K562 (cell line): Measurements from ENCODE around the gene PHF21A. TPM values are rescaled to one million over a fixed set of nuclear protein-coding genes. Genes with fewer than 3 reads are reported as not detected.
A peak's percentile ranks its signal among the peaks of the same experiment; 100 is the strongest.

Source experiments
- ATAC-seq: fragments of 200-7000 bp; cut with Tn5 transposase; 3 replicates; pipeline ENCODE4 v1.9.1; 2020; ENCODE audit warnings: moderate library complexity
- BruUV-seq: library from RNA; stranded (reverse); fragments of 400-500 nt; replicated peaks from 2 replicates; lab custom pipeline; 2021; lab: Mats Ljungman, UMichigan
- CTCF ChIA-PET: fragments of 300-600 bp; formaldehyde crosslinking; extraction: SDS; loops from one replicate; lab custom pipeline; 2021; ENCODE audit warnings: low intra/inter-chr PET ratio; lab: Yijun Ruan, JAX
- POLR2A ChIA-PET: fragments of 300-600, 350-650 bp; sonication (Branson Sonifier 250); formaldehyde crosslinking; extraction: SDS; loops from one replicate; lab custom pipeline; 2021; ENCODE audit warnings: antibody characterized with exemption, inconsistent platforms; lab: Yijun Ruan, JAX
- DNase-seq, 4 experiments: peaks; one replicate each; pipeline versions ENCODE4 v3.0.0 to v3.0.0-alpha.2; 2011 to 2018; ENCODE audit warnings: low spot score in 3 of 4, mixed read lengths in 3 of 4; ENCODE audit errors: extremely low read depth in 1 of 4
- FAIRE-seq: peaks from 2 replicates; lab custom pipeline; 2011; peaks lifted over from hg19 to GRCh38; lab: Jason Lieb, UNC
- H2AFZ ChIP-seq: 2 replicates; pipeline ENCODE4 v1.6.0; 2011; ENCODE audit warnings: low read depth, low read length, control low read depth, inconsistent platforms
- H3K27ac ChIP-seq: fragments of 200-600 bp; 3 replicates; pipeline ENCODE4 v1.8.0; 2011; ENCODE audit warnings: low read depth, mild to moderate bottlenecking, control low read depth, inconsistent platforms, low read length, moderate library complexity, mixed read lengths; ENCODE audit errors: extremely low read depth
- H3K27me3 ChIP-seq, 2 experiments: fragments of 300-600 bp in 1 of 2; 2 replicates in 1 of 2; 3 replicates in 1 of 2; pipeline versions ENCODE4 v1.6.0 to v1.8.0; 2011; ENCODE audit warnings: inconsistent platforms in 2 of 2, low read length in 2 of 2, mild to moderate bottlenecking in 1 of 2, mixed read lengths in 1 of 2, moderate library complexity in 1 of 2; ENCODE audit not compliant: control insufficient read depth in 2 of 2, insufficient read depth in 2 of 2
- H3K36me3 ChIP-seq: fragments of 300-600 bp; 3 replicates; pipeline ENCODE4 v1.8.0; 2011; ENCODE audit warnings: mild to moderate bottlenecking, low read length, inconsistent platforms; ENCODE audit not compliant: control insufficient read depth, insufficient read depth
- H3K4me1 ChIP-seq, 2 experiments: fragments of 200-600 bp in 1 of 2; replicated peaks in 1 of 2; 2 replicates in 1 of 2; 3 replicates in 1 of 2; pipeline versions ENCODE4 v1.5.1 to v1.8.0; 2011; ENCODE audit warnings: inconsistent platforms in 2 of 2, low read length in 2 of 2, mild to moderate bottlenecking in 1 of 2, mixed read lengths in 1 of 2, moderate library complexity in 1 of 2; ENCODE audit not compliant: control insufficient read depth in 2 of 2, insufficient read depth in 2 of 2
- H3K4me2 ChIP-seq: 2 replicates; pipeline ENCODE4 v1.6.1; 2011; ENCODE audit warnings: low read length, control low read depth, inconsistent platforms, mixed read lengths; ENCODE audit not compliant: insufficient read depth
- H3K4me3 ChIP-seq: fragments of 200-600 bp; sonication (generic), shearing (Covaris generic); 2 replicates; pipeline ENCODE4 v1.5.1; 2016; ENCODE audit warnings: control low read depth, inconsistent platforms
- H3K79me2 ChIP-seq: fragments of 200-600 bp; 3 replicates; pipeline ENCODE4 v1.8.0; 2011; ENCODE audit warnings: low read length, inconsistent platforms; ENCODE audit not compliant: control insufficient read depth, insufficient read depth
- H3K9ac ChIP-seq, 2 experiments: 2 replicates each; pipeline versions ENCODE4 v1.6.0 to v1.6.1; 2011; ENCODE audit warnings: low read depth in 2 of 2, low read length in 2 of 2, control low read depth in 1 of 2, inconsistent platforms in 1 of 2, mild to moderate bottlenecking in 1 of 2, mixed read lengths in 1 of 2; ENCODE audit not compliant: insufficient read depth in 1 of 2
- H3K9me1 ChIP-seq: one replicate; pipeline ENCODE4 v1.6.0; 2011; ENCODE audit warnings: inconsistent platforms, mild to moderate bottlenecking, low read length, moderate library complexity; ENCODE audit not compliant: control insufficient read depth, insufficient read depth
- H3K9me3 ChIP-seq: replicated peaks from 2 replicates; pipeline ENCODE4 v1.5.1; 2011; ENCODE audit warnings: low read depth, low read length, inconsistent platforms; ENCODE audit not compliant: control insufficient read depth, insufficient read depth
- H4K20me1 ChIP-seq: replicated peaks from 2 replicates; pipeline ENCODE4 v1.6.1; 2011; ENCODE audit warnings: low read length, inconsistent platforms, mixed read lengths; ENCODE audit not compliant: control insufficient read depth, insufficient read depth
- EZH2 ChIP-seq: IDR thresholded peaks from 2 replicates; pipeline ENCODE4 v1.6.1; 2012; ENCODE audit warnings: low read depth, mild to moderate bottlenecking, inconsistent platforms, low read length, borderline replicate concordance
- HNRNPK ChIP-seq: fragments of 200-400 bp; formaldehyde crosslinking; IDR thresholded peaks from one replicate; pipeline ENCODE4 v1.6.1; 2018; ENCODE audit warnings: mild to moderate bottlenecking, low read depth, low read length; ENCODE audit not compliant: poor library complexity, severe bottlenecking
- JUNB ChIP-seq: fragments of 450-650 bp; formaldehyde crosslinking; conservative IDR thresholded peaks from 2 replicates; pipeline ENCODE4 v1.4.0; 2020; ENCODE audit warnings: mild to moderate bottlenecking
- KDM2B ChIP-seq: fragments of 250-450 bp; sonication (Bioruptor Pico); IDR thresholded peaks from 2 replicates; pipeline ENCODE4 v1.8.0; 2021; ENCODE audit warnings: mild to moderate bottlenecking, moderate library complexity
- MTA2 ChIP-seq: fragments of 450-650 bp; IDR thresholded peaks from 2 replicates; pipeline ENCODE4 v1.6.1; 2016; ENCODE audit warnings: low read depth
- NFIX ChIP-seq: fragments of 250-450 bp; sonication (Bioruptor Pico); IDR thresholded peaks from 2 replicates; pipeline ENCODE4 v1.4.0; 2020; ENCODE audit warnings: low read depth, mild to moderate bottlenecking, moderate library complexity
- POLR2A ChIP-seq: fragments of 450-650 bp; conservative IDR thresholded peaks from 2 replicates; pipeline ENCODE4 v1.6.1; 2016
- SMC3 ChIP-seq: conservative IDR thresholded peaks from 2 replicates; pipeline ENCODE4 v1.6.1; 2011; ENCODE audit warnings: low read depth, low read length, improper control_type of control experiment; ENCODE audit not compliant: insufficient read depth
- SUPT5H ChIP-seq: fragments of 450-650 bp; IDR thresholded peaks from 2 replicates; pipeline ENCODE4 v1.6.1; 2016
- ZNF77 ChIP-seq: fragments of 250-450 bp; sonication (Bioruptor Pico); IDR thresholded peaks from 2 replicates; pipeline ENCODE4 v1.5.0; 2020
- ZNF785 ChIP-seq: fragments of 250-450 bp; sonication (Bioruptor Pico); IDR thresholded peaks from 2 replicates; pipeline ENCODE4 v1.4.0; 2020; ENCODE audit warnings: mild to moderate bottlenecking
- WGBS: fragments of 100-300 bp; shearing (Covaris generic); methylation state at CpG from one replicate; pipeline ENCODE4 v1.1.6; 2016; ENCODE audit warnings: low coverage, mixed read lengths; ENCODE audit not compliant: insufficient coverage; ENCODE audit errors: missing lambda C conversion rate; 5-methylcytosine and 5-hydroxymethylcytosine counted together
- in situ Hi-C: fragments of 300-500 bp; cut with MboI; formaldehyde crosslinking; loops from 4 replicates; pipeline ENCODE4 v1.15.0; 2018; ENCODE audit warnings: inconsistent platforms, mixed read lengths
- intact Hi-C: fragments of 100-400 bp; cut with micrococcal nuclease; formaldehyde crosslinking; loops from 2 replicates; pipeline ENCODE4 v1.14.2; 2022
- polyA plus RNA-seq, 8 experiments: library from polyadenylated mRNA; depleted of rRNA in 4 of 8; stranded (reverse) in 5 of 8; unstranded in 3 of 8; fragments of >200 nt; fragmentation: Nextera tagmentation in 2 of 8; fragmentation: Illumina TruSeq in 1 of 8; extraction: Ambion mirVana in 2 of 8; extraction: Trizol in 1 of 8; gene quantifications; 2 replicates each; pipeline versions ENCODE4 v1.2.1 to v1.2.3, GENCODE V29; 2011 to 2014; ENCODE audit warnings: inconsistent platforms in 1 of 8, missing spikeins in 1 of 8
- total RNA-seq, 7 experiments: library from RNA; depleted of rRNA in 6 of 7; stranded (reverse); fragments of >200 nt in 6 of 7; fragmentation: Illumina TruSeq in 2 of 7; extraction: Trizol in 2 of 7; gene quantifications; 2 replicates each; pipeline versions ENCODE4 v1.2.1 to v1.2.3, GENCODE V29; 2011 to 2021; ENCODE audit warnings: low replicate concordance in 1 of 7
- TF ChIP-seq, protein P1 (sequence below): fragments of 250-450 bp; sonication (Bioruptor Pico); IDR thresholded peaks from 2 replicates; pipeline ENCODE4 v1.8.0; 2022; ENCODE audit warnings: moderate library complexity, mild to moderate bottlenecking, inconsistent platforms
- TF ChIP-seq, protein P2 (sequence below): fragments of 450-650 bp; conservative IDR thresholded peaks from 2 replicates; pipeline ENCODE4 v1.6.1; 2016; ENCODE audit warnings: missing genetic modification characterization, low read depth, mild to moderate bottlenecking, control low read depth, missing compliant biosample characterization
- TF ChIP-seq, protein P3 (sequence below): sonication (generic); IDR thresholded peaks from 2 replicates; pipeline ENCODE4 v1.6.1; 2016
- TF ChIP-seq, protein P4 (sequence below): fragments of 250-450 bp; sonication (Bioruptor Pico); IDR thresholded peaks from 2 replicates; pipeline ENCODE4 v1.8.0; 2021; ENCODE audit warnings: moderate library complexity, mild to moderate bottlenecking, inconsistent platforms
- TF ChIP-seq, protein P5 (sequence below): fragments of 250-450 bp; sonication (Bioruptor Pico); IDR thresholded peaks from 2 replicates; pipeline ENCODE4 v1.9.0; 2021; ENCODE audit warnings: mild to moderate bottlenecking

PHF21A gene
- total and polyA plus RNA-seq, 9 of the 15 experiments (the other 6 are each of a cell fraction or from before 2014, with no cell fraction given) = 1.5 to 32.4 (median 10.7) TPM

DNA sequence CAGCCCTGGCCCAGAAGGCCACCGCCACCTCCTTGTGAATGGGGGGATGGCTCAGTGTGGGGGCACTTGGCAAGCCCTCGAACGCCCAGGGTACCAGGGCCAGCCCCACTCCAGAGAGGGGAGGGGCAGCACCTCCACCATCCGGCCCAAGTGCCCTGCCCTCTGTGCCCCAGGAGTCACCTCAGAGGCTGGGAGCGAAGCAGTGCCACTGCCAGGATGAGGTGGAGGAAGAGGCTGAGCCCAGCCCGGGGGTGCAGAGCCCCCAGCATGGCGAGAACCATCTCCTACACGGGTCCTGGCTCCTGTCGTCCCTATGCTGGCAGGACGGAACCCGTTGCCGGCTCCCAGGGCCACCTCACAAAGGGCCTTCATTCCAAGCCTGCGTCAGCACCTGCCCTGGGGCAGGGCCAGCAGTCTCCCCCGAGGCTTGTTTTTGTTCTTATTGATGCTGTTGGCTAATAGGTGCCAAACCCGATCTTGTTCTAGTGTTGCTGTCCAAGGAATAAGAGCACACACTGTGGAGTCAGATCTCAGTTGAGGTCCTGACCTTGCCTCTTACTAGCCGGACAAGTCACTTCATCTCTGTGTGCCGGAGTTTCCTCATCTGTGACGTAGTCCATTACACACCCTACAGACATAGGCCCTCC, 214.2 kb downstream of the PHF21A start, which contains the start of gene FREY1:
TSS of gene FREY1 (minus strand) at position 307 of the 647 bp plus-strand sequence. CDS start at position 281, 26 bp downstream.
- in situ Hi-C loops (no loop called here), intact Hi-C loops (no loop called here)
- H3K9ac ChIP-seq = peak within 1 kb of the TSS in 1 of 2 experiments; percentile 70; a peak in 2 of 4 replicates
- H3K27me3 ChIP-seq = no peaks in the 10 kb centered on the region
- H3K9me1 ChIP-seq = peaks cover 6% of the 10 kb centered on the region
- ATAC-seq (no peak), FAIRE-seq (peak; percentile 6), DNase-seq (no peak)
- no peak within 1 kb of the TSS for H3K4me2 ChIP-seq
- peaks cover 8 to 64% of the 10 kb centered on the region in 2 experiments; a peak in 4 of 5 replicates for H3K4me1 ChIP-seq
- H3K27ac ChIP-seq = no peak within 1 kb of the TSS
- no peak within 1 kb of the TSS for H3K4me3 ChIP-seq
- 0 out of 2 replicates have a peak, but pooled peaks cover 3% of the 10 kb centered on the region for H4K20me1 ChIP-seq
- no peaks in the 10 kb centered on the region for H3K79me2 ChIP-seq
- BruUV-seq = no TSS peak
- no peaks in the 10 kb centered on the region for H3K9me3 ChIP-seq
- H3K36me3 ChIP-seq = peaks cover 16% of the 10 kb centered on the region; the same call in 1 of the 3 replicates
- ChIA-PET CTCF (no interaction called here), POLR2A (interaction anchor here (0.6 kb wide), 2 partner anchors 9 to 12 kb away, joined by 3 read pairs; no protein-coding TSS in a partner anchor)
- 73% methylated on average over 16 of the region's 18 CpGs for WGBS
- H2AFZ ChIP-seq = no peak within 1 kb of the TSS
- TF ChIP-seq HNRNPK = no peak
- no peak for TF ChIP-seq SMC3
- TF ChIP-seq, protein P1, sequence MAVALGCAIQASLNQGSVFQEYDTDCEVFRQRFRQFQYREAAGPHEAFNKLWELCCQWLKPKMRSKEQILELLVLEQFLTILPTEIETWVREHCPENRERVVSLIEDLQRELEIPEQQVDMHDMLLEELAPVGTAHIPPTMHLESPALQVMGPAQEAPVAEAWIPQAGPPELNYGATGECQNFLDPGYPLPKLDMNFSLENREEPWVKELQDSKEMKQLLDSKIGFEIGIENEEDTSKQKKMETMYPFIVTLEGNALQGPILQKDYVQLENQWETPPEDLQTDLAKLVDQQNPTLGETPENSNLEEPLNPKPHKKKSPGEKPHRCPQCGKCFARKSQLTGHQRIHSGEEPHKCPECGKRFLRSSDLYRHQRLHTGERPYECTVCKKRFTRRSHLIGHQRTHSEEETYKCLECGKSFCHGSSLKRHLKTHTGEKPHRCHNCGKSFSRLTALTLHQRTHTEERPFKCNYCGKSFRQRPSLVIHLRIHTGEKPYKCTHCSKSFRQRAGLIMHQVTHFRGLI (CRISPR knock-in tag) = no peak
- TF ChIP-seq POLR2A = peak; percentile 25; the same call in 1 of the 2 replicates
- TF ChIP-seq JUNB (CRISPR knock-in tag) = no peak
- TF ChIP-seq, protein P2, sequence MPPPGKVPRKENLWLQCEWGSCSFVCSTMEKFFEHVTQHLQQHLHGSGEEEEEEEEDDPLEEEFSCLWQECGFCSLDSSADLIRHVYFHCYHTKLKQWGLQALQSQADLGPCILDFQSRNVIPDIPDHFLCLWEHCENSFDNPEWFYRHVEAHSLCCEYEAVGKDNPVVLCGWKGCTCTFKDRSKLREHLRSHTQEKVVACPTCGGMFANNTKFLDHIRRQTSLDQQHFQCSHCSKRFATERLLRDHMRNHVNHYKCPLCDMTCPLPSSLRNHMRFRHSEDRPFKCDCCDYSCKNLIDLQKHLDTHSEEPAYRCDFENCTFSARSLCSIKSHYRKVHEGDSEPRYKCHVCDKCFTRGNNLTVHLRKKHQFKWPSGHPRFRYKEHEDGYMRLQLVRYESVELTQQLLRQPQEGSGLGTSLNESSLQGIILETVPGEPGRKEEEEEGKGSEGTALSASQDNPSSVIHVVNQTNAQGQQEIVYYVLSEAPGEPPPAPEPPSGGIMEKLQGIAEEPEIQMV (tag) = no peak
- TF ChIP-seq ZNF77 = no peak
- TF ChIP-seq, protein P3, sequence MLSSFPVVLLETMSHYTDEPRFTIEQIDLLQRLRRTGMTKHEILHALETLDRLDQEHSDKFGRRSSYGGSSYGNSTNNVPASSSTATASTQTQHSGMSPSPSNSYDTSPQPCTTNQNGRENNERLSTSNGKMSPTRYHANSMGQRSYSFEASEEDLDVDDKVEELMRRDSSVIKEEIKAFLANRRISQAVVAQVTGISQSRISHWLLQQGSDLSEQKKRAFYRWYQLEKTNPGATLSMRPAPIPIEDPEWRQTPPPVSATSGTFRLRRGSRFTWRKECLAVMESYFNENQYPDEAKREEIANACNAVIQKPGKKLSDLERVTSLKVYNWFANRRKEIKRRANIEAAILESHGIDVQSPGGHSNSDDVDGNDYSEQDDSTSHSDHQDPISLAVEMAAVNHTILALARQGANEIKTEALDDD = no peak
- no peak for TF ChIP-seq MTA2
- no peak for TF ChIP-seq NFIX (CRISPR knock-in tag)
- TF ChIP-seq SUPT5H = 0 out of 2 replicates have a peak, but pooled peaks have one; percentile 8
- TF ChIP-seq ZNF785 (CRISPR knock-in tag) = no peak
- TF ChIP-seq, protein P4, sequence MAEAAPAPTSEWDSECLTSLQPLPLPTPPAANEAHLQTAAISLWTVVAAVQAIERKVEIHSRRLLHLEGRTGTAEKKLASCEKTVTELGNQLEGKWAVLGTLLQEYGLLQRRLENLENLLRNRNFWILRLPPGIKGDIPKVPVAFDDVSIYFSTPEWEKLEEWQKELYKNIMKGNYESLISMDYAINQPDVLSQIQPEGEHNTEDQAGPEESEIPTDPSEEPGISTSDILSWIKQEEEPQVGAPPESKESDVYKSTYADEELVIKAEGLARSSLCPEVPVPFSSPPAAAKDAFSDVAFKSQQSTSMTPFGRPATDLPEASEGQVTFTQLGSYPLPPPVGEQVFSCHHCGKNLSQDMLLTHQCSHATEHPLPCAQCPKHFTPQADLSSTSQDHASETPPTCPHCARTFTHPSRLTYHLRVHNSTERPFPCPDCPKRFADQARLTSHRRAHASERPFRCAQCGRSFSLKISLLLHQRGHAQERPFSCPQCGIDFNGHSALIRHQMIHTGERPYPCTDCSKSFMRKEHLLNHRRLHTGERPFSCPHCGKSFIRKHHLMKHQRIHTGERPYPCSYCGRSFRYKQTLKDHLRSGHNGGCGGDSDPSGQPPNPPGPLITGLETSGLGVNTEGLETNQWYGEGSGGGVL (CRISPR knock-in tag) = no peak
- TF ChIP-seq EZH2 = no peak
- no peak for TF ChIP-seq KDM2B (CRISPR knock-in tag)
- TF ChIP-seq, protein P5, sequence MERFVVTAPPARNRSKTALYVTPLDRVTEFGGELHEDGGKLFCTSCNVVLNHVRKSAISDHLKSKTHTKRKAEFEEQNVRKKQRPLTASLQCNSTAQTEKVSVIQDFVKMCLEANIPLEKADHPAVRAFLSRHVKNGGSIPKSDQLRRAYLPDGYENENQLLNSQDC = no peak
